ENCODE results near the gene ZBTB6.

GRCh38 chr9:122930541-122931225, 17.6 kb upstream of the ZBTB6 start:
- TF ChIP-seq CTCF (IDR thresholded peaks at IDR 0.05) (no peak), POLR2A (IDR thresholded peaks at IDR 0.05) (no peak)

Measured in uterus (tissue), 2 donors.